ENCODE results near the gene TNPO1. TPM values are rescaled to one million over a fixed set of nuclear protein-coding genes. Genes with fewer than 3 reads are reported as not detected.

Gene TNPO1
- total and polyA plus RNA-seq, 9 of the 15 experiments (the other 6 are each of a cell fraction or from before 2014, with no cell fraction given) = 20.8 to 176 (median 97.9) TPM

DNA sequence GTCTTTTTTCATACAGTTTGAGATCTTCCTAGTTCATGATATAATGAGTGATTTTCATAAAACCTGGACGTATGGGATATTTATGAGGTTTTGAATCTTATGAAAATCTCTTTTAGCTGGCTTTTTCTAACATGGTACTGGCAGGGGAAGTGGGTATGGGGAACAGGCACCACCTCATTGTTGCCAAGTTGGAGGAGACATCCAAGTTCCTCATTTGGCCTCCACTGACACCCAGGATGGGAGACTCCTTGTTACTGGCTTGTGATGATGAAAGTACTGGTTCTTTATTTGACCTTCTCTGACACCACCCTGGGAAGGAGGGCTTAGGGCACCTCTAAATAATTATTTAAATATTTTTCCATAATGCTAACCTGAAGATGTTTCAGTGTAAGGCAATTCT lies 4.0 kb upstream of the TNPO1 start:
- Histone ChIP-seq H3K4me1 (replicated peaks in 1 of 2; ENCODE audit: control insufficient read depth in 2 of 2, insufficient read depth in 2 of 2, low read length in 2 of 2) (peaks cover 0 to 15% of the 10 kb centered on the region in 2 experiments; a peak in 1 of 5 replicates), H3K9me3 (replicated peaks; ENCODE audit: control insufficient read depth, insufficient read depth, low read depth, low read length) (no peaks in the 10 kb centered on the region), H3K9ac (ENCODE audit: insufficient read depth in 1 of 2, low read depth in 2 of 2, low read length in 2 of 2) (no peak overlapping the region), H3K27me3 (ENCODE audit: control insufficient read depth in 2 of 2, insufficient read depth in 2 of 2, low read length in 2 of 2) (no peaks in the 10 kb centered on the region; a peak in 2 of 5 replicates), H4K20me1 (replicated peaks; ENCODE audit: control insufficient read depth, insufficient read depth, low read length) (no peaks in the 10 kb centered on the region), H3K9me1 (ENCODE audit: control insufficient read depth, insufficient read depth, low read length) (no peaks in the 10 kb centered on the region), H2AFZ (ENCODE audit: low read depth, low read length) (no peak overlapping the region), H3K36me3 (ENCODE audit: control insufficient read depth, insufficient read depth, low read length) (no peaks in the 10 kb centered on the region), H3K4me2 (ENCODE audit: insufficient read depth, low read length) (no peak overlapping the region), H3K4me3 (no peak overlapping the region), H3K27ac (ENCODE audit: extremely low read depth, low read depth, low read length) (no peak overlapping the region), H3K79me2 (ENCODE audit: control insufficient read depth, insufficient read depth, low read length) (peaks cover 5% of the 10 kb centered on the region; the same call in 1 of the 3 replicates)
- POLR2A ChIA-PET = no interaction called here
- WGBS (ENCODE audit: insufficient coverage, low coverage, missing lambda C conversion rate) = 46% methylated on average over 1 of the region's 1 CpG
- intact Hi-C loops (cut with micrococcal nuclease) (loop anchor here (10.0 kb wide), 1 partner anchor 288 kb away; no protein-coding TSS in a partner anchor), in situ Hi-C loops (cut with MboI) (no loop called here)
- no peak for FAIRE-seq
- CTCF ChIA-PET (ENCODE audit: low intra/inter-chr PET ratio) = no interaction called here
- no peak for ATAC-seq
- DNase-seq (ENCODE audit: extremely low read depth in 1 of 4, low spot score in 3 of 4) = no peak
- no TSS peak for BruUV-seq (replicated peaks)
- TF ChIP-seq ZNF584 (CRISPR knock-in tag; IDR thresholded peaks at IDR 0.05; ENCODE audit: low read depth) (no peak), EP300 (IDR thresholded peaks at IDR 0.05; ENCODE audit: low read length) (no peak), MYC (IDR thresholded peaks at IDR 0.05; ENCODE audit: low read depth, low read length) (no peak), MYC (CRISPR knock-in tag; IDR thresholded peaks at IDR 0.05; ENCODE audit: borderline replicate concordance, low read depth) (no peak), ZNF212 (CRISPR knock-in tag; IDR thresholded peaks at IDR 0.05) (no peak), ZNF583 (CRISPR knock-in tag; IDR thresholded peaks at IDR 0.05) (no peak), THRAP3 (IDR thresholded peaks at IDR 0.05; ENCODE audit: borderline replicate concordance) (no peak), SPI1 (IDR thresholded peaks at IDR 0.05; ENCODE audit: borderline replicate concordance, low read depth, low read length) (0 out of 2 replicates have a peak, but pooled peaks have one; percentile 7)
